Frontal cortex (tissue), 4 donors: ENCODE results near the gene ZMAT5. TPM values are rescaled to one million over a fixed set of nuclear protein-coding genes. Genes with fewer than 3 reads are reported as not detected.

ENCODE experiments used
- DNase-seq, 2 donors: peaks; one replicate each; pipeline ENCODE4 v3.0.0; 2012; ENCODE audit warnings: low spot score in 2 of 2
- FAIRE-seq: peaks from 2 replicates; lab custom pipeline; 2012; peaks lifted over from hg19 to GRCh38; lab: Jason Lieb, UNC
- total RNA-seq: library from RNA; depleted of rRNA; stranded (reverse); fragments of >200 nt; gene quantifications from one replicate; pipeline ENCODE4 v1.2.3, GENCODE V29; 2014
- donor health status: control.
- donor health status: control.
- donor health status: control.

Gene ZMAT5
- 13.9 TPM for total RNA-seq

DNA sequence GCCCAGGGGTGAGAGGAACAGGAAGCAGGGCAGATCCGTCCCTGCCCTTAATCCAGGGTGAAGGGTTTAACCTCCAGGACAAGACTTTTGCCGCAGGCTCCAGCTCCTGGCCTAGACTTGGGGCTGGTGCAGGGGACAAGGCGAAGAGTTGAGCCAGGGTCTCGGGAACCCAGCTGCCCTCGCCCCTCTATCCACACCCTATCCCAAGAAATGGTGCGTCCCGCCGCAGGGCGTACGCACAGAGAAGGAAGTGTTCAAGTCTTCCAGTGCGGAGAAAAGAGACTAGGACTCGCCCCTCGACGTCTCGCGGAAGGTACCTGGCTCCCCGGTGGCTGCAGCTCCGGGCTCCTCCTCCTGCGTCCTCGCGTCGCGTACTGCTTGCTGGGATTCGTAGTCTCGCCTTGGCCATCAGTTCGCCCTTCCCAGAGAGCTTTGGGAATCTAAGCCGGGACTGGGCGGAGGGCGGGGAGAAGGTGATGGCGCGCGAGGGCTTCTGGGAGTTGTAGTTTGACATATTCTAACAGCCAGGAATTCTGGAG, at the start of gene ZMAT5:
Gene ZMAT5, minus strand, starts transcription at position 376 of the 539 bp plus-strand sequence. CDS start 18,463 bp downstream, outside the sequence.
- DNase-seq (peak; percentile 85 to 99), FAIRE-seq (no peak)

GRCh38 chr22:29816539-29816938, 49.7 kb upstream of the ZMAT5 start:
- FAIRE-seq = no peak
- DNase-seq = no peak

DNA sequence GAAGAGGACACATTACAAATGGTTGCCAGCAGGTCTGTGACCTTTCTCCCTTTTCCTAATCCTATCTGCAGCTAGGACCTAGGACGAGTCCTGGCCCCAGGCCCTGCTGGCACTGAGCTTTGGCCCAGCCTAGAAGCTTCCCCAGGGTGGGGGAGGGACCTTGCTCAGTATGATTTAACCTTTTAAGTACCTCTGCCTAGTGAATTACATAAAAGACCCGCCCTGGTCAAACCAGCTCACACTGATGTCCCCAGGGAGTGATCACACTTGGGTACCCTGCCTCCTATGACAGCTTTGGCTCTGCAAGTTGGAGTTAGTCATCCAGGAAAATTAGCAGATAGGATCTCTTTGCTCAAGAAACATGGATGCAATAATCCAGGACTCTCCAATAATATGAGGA, 49.3 kb upstream of the ZMAT5 start:
- no peak for FAIRE-seq
- no peak for DNase-seq

GRCh38 chr22:29815580-29815979, 48.8 kb upstream of the ZMAT5 start:
- FAIRE-seq (no peak), DNase-seq (no peak)

GRCh38 chr22:29814003-29814402, 47.2 kb upstream of the ZMAT5 start:
- no peak for DNase-seq
- FAIRE-seq = no peak

GRCh38 chr22:29813563-29813962, 46.8 kb upstream of the ZMAT5 start:
- no peak for DNase-seq
- FAIRE-seq = no peak

DNA sequence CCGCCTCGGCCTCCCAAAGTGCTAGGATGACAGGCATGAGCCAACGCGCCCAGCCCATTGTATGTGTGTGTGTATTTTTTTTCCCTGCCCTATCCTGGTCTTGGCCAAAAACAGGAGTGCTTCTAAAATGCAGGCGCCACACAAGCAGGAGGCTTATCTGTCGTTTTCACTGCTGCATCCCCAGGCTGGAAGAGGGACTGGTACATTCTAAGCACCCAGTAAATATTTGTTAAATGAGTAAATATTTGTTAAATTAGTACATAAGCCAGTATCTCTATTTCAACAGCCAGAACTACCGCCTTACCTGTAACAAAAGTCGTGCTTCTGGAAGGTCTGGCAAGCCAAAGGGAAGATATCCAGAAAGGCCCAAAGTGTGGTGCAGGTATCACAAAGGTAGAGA, 46.3 kb upstream of the ZMAT5 start:
- no peak for FAIRE-seq
- DNase-seq = no peak

GRCh38 chr22:29811377-29811776, 44.6 kb upstream of the ZMAT5 start:
- no peak for FAIRE-seq

DNA sequence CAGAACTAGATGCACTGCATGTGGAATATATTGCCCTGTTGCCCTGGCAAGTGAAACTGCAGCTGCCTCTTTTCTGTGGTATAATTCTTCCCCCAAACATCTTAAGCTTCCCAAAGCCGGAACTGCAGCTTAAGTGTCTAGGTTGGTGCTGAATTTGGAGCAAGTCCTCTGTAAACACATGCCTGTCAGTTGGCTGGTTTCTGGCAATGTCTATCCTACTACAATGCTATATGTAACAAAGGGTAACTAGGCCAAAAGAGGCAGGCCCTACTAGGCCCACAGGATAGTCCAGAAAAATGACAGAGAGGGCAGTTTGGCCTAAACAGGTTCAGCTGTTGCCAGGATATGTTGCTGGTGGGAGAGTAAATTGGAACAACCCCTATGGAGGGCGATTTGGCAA, 43.4 kb upstream of the ZMAT5 start:
- no peak for FAIRE-seq
- no peak for DNase-seq

More at GRCh38 chr22:29811377-29811776, 44.6 kb upstream of the ZMAT5 start:
- no peak for DNase-seq

DNA sequence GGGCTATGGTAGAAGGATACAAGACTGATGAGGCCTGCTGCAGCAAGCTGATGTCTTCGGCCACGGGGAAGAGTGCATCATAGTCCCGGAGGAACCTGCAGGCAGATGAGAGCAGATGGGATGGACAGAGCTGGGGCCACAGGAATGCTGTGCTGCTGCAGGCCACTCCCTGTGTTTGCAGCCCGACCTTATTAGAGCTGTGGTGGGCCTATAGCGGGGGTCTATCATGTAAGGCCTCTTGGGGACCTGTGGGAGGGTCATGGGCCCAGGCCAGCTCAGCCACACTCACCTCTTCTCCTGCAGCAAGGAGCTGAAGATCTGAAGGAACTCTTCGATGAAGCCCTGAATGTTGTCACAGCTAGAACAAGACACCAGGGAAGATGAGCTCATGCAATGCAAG, 39.4 kb upstream of the ZMAT5 start:
- FAIRE-seq = no peak
- DNase-seq = no peak

- FAIRE-seq (no peak), DNase-seq (no peak)
Measured at GRCh38 chr22:29804985-29805384, 38.2 kb upstream of the ZMAT5 start.

- FAIRE-seq (no peak), DNase-seq (no peak)
Measured at GRCh38 chr22:29803190-29803589, 36.4 kb upstream of the ZMAT5 start.

- DNase-seq = no peak
- no peak for FAIRE-seq
Measured at GRCh38 chr22:29801796-29802195, 35.0 kb upstream of the ZMAT5 start.

DNA sequence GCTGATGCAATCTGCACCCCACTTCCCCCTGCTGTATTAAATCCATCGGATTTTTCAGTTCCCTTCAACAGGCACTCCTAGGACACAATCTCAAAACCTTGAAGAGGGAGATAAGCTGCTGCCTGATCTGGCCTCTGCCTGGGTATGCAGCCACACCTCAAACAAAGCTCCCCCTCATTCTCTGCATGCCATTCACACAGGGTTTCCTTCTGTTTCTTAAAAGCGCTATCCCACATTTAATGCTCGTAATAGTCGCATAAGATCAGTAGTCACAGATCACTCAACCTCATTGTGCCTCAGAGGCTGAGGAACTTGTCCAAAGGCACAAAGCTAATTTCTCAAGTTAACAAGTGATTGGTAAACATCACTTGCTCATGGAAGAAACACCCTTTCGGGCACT, 34.3 kb upstream of the ZMAT5 start:
- FAIRE-seq (no peak), DNase-seq (no peak)

- FAIRE-seq (no peak), DNase-seq (peak; percentile 26 to 65)
Measured at GRCh38 chr22:29799217-29799680, 32.4 kb upstream of the ZMAT5 start.

GRCh38 chr22:29798801-29799200, 32.0 kb upstream of the ZMAT5 start:
- no peak for FAIRE-seq
- DNase-seq = no peak

DNA sequence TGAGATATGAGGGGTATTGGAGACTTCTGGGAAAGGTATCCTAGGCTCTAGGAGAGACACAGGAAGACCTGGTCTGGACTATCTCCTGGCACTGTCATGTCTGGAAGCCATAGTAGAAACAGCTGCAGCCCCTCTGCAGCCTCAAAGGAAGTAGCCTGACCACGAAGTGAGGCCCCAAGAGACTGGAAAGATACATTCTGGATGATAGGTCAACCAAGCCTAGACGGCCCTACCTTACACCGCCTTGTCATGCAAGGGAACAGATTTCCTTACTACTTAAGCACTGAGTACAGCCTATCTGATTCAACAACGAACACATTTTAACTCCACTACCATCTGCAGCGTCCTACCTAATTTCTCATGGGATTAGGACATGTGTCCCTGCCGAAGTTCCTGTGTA, 31.5 kb upstream of the ZMAT5 start:
- FAIRE-seq (no peak), DNase-seq (no peak)

DNA sequence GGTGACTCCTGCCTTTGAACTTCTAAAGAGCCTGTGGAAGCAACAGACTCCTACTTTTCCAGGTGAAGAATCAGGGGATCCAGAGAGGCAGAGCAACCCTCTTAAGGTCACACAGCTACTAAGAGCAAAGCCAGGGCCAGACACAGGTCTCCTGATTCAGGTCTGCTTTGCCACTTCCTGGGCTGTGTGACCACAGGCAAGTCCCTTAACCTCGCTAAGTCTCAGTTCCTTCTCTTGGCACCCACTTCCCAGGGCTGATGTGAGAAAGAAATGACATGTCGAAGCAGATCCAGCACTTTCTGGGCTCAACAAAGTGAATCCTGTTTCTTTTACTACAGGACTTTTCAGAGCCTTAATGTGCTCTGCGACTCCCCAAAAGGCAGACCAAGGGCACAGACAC, 30.5 kb upstream of the ZMAT5 start:
- no peak for DNase-seq
- no peak for FAIRE-seq

DNA sequence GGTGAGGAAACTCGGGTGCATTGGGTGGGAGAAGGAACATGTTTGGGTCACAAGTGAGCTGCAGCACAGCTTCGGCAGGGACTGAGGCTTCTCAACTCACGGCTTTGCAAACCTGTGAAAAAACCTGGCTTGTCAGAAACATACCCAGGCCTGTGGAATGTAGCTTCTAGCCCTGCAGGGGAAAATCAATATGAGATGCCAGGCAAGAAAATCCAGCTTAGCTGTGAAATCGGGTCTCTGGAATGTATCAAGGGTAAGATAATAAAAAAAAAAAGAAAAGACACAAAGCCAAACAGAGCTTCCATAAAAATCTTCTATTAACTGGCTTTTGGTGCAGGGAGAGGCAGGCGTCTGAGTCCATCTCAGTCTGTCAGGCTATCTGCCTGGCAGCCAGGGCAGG, 28.9 kb upstream of the ZMAT5 start:
- FAIRE-seq = no peak

DNA sequence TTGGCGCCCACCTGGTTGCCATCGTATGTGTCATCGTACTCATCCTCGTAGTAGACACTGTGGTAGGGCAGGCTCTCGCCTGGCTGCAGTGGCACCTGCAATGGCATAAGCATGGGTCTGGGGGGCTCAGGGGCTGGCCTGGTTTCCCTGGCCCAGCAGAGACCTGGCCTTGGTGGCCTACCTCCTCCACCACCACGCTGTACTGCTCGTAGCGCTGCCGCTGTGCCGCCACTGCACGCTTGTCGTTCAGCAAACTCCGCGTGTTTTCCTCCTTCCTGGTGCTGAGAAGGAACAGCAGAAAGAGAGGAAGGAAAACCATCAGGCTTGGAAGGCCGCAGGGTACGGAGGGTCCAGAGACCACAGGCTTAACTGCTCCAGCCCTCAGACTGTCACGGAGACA, 26.6 kb upstream of the ZMAT5 start:
- no peak for DNase-seq
- no peak for FAIRE-seq

More for the DNA sequence above, 28.9 kb upstream of the ZMAT5 start:
- no peak for DNase-seq

- no peak for FAIRE-seq
- no peak for DNase-seq
Measured at GRCh38 chr22:29790061-29790460, 23.3 kb upstream of the ZMAT5 start.
